CD14-positive monocyte (primary cell): ENCODE measurements around the gene SP100. TPM values are rescaled to one million over a fixed set of nuclear protein-coding genes. Genes with fewer than 3 reads are reported as not detected.
"Not testable (repeated sequence)": the region's sequence is repeated elsewhere in the genome, so short reads cannot be mapped to it uniquely, and the experiment has no call there.

Experiments
- DNase-seq, 3 donors: peaks; one replicate each; pipeline ENCODE4 v3.0.0-alpha.2; 2011 to 2022
- H2AFZ ChIP-seq: 2 replicates; pipeline ENCODE4 v1.6.0; 2012; ENCODE audit warnings: mild to moderate bottlenecking, low read depth, low read length, inconsistent platforms; ENCODE audit not compliant: insufficient read depth, poor library complexity, severe bottlenecking
- H3K27ac ChIP-seq, 2 donors: 1 replicate in 1 of 2; 2 replicates in 1 of 2; pipeline ENCODE4 v1.5.1; 2012 to 2013; ENCODE audit warnings: low read length in 2 of 2, control low read depth in 1 of 2, inconsistent platforms in 1 of 2, low read depth in 1 of 2, mild to moderate bottlenecking in 1 of 2
- H3K27me3 ChIP-seq, 2 donors: one replicate each; pipeline versions ENCODE4 v1.6.0 to v1.6.1; 2011 to 2013; ENCODE audit warnings: low read length in 2 of 2; ENCODE audit not compliant: control insufficient read depth in 2 of 2, insufficient read depth in 2 of 2
- H3K36me3 ChIP-seq, 2 donors: replicated peaks in 1 of 2; 1 replicate in 1 of 2; 2 replicates in 1 of 2; pipeline versions ENCODE4 v1.5.1 to v1.6.1; 2012 to 2013; ENCODE audit warnings: low read length in 2 of 2, control low read depth in 1 of 2, inconsistent platforms in 1 of 2, mild to moderate bottlenecking in 1 of 2; ENCODE audit not compliant: insufficient read depth in 2 of 2, control insufficient read depth in 1 of 2
- H3K4me1 ChIP-seq, 2 donors: 1 replicate in 1 of 2; 2 replicates in 1 of 2; pipeline versions ENCODE4 v1.5.1 to v1.6.1; 2012 to 2013; ENCODE audit warnings: low read length in 2 of 2, control low read depth in 1 of 2, inconsistent platforms in 1 of 2, mild to moderate bottlenecking in 1 of 2, moderate library complexity in 1 of 2; ENCODE audit not compliant: insufficient read depth in 2 of 2, control insufficient read depth in 1 of 2
- H3K4me2 ChIP-seq: replicated peaks from 2 replicates; pipeline ENCODE3; 2012; ENCODE audit warnings: low read length, moderate library complexity, mild to moderate bottlenecking; ENCODE audit not compliant: poor library complexity, severe bottlenecking; ENCODE audit errors: extremely low read depth
- H3K4me3 ChIP-seq, 3 experiments: fragments of 200-600 bp in 1 of 3; sonication (generic) in 1 of 3; replicated peaks in 1 of 3; 1 replicate in 2 of 3; 2 replicates in 1 of 3; pipeline ENCODE4 v1.5.1; 2011 to 2013; ENCODE audit warnings: low read length in 3 of 3, mild to moderate bottlenecking in 3 of 3, control low read depth in 2 of 3, low read depth in 2 of 3, inconsistent platforms in 1 of 3, moderate library complexity in 1 of 3
- H3K79me2 ChIP-seq: 2 replicates; pipeline ENCODE4 v1.6.0; 2012; ENCODE audit warnings: mild to moderate bottlenecking, control low read depth, inconsistent platforms, low read length, moderate library complexity; ENCODE audit not compliant: insufficient read depth
- H3K9ac ChIP-seq: 2 replicates; pipeline ENCODE4 v1.6.0; 2017; ENCODE audit warnings: low read length, mild to moderate bottlenecking; ENCODE audit not compliant: insufficient read depth, poor library complexity, severe bottlenecking
- H3K9me3 ChIP-seq, 2 donors: replicated peaks in 1 of 2; 1 replicate in 1 of 2; 2 replicates in 1 of 2; pipeline versions ENCODE4 v1.5.1 to v1.6.1; 2012 to 2013; ENCODE audit warnings: low read length in 2 of 2, control low read depth in 1 of 2; ENCODE audit not compliant: control insufficient read depth in 1 of 2, insufficient read depth in 1 of 2
- H4K20me1 ChIP-seq: 2 replicates; pipeline ENCODE4 v1.6.0; 2012; ENCODE audit warnings: mild to moderate bottlenecking, low read length, control low read depth, moderate library complexity; ENCODE audit not compliant: insufficient read depth
- H3K27ac Mint-ChIP-seq, 7 donors: one replicate each; pipeline ENCODE4 v1.8.0; 2020; ENCODE audit warnings: mild to moderate bottlenecking in 7 of 7, mixed read lengths in 7 of 7, moderate library complexity in 6 of 7, inconsistent platforms in 2 of 7
- H3K27me3 Mint-ChIP-seq, 3 donors: one replicate each; pipeline ENCODE4 v1.8.0; 2021 to 2022; ENCODE audit warnings: low read depth in 3 of 3, mild to moderate bottlenecking in 3 of 3, mixed read lengths in 3 of 3, moderate library complexity in 3 of 3, inconsistent platforms in 1 of 3
- H3K36me3 Mint-ChIP-seq, 2 donors: one replicate each; pipeline ENCODE4 v1.8.0; 2020; ENCODE audit warnings: mixed read lengths in 2 of 2, inconsistent platforms in 1 of 2, mild to moderate bottlenecking in 1 of 2
- H3K4me1 Mint-ChIP-seq: one replicate; pipeline ENCODE4 v1.8.0; 2020; ENCODE audit warnings: mild to moderate bottlenecking, mixed read lengths
- H3K4me3 Mint-ChIP-seq, 2 donors: one replicate each; pipeline ENCODE4 v1.8.0; 2020; ENCODE audit warnings: mild to moderate bottlenecking in 2 of 2, mixed read lengths in 2 of 2, moderate library complexity in 1 of 2
- H3K9me3 Mint-ChIP-seq, 7 donors: one replicate each; pipeline ENCODE4 v1.8.0; 2020 to 2022; ENCODE audit warnings: mixed read lengths in 7 of 7, mild to moderate bottlenecking in 6 of 7, moderate library complexity in 6 of 7, inconsistent platforms in 2 of 7
- WGBS: methylation state at CpG from one replicate; pipeline ENCODE4 v1.1.5; 2013; ENCODE audit warnings: missing lambda C conversion rate; ENCODE audit not compliant: insufficient coverage; 5-methylcytosine and 5-hydroxymethylcytosine counted together
- intact Hi-C, 2 donors: fragments of 100-400 bp; cut with micrococcal nuclease; formaldehyde crosslinking; loops; one replicate each; pipeline versions ENCODE4 v1.15.0 to v1.15.1; 2023
- polyA plus RNA-seq, 3 donors: library from polyadenylated mRNA; depleted of rRNA in 1 of 3; unstranded in 2 of 3; stranded (reverse) in 1 of 3; fragments of 300-500 nt in 2 of 3; fragments of >200 nt in 1 of 3; fragmentation: Illumina TruSeq in 2 of 3; gene quantifications; 1 replicate in 2 of 3; 2 replicates in 1 of 3; pipeline ENCODE4 v1.2.3, GENCODE V29; 2012 to 2021
- TF ChIP-seq, protein P1 (sequence below): fragments of 200-600 bp; IDR thresholded peaks from one replicate; pipeline ENCODE4 v1.8.0; 2022; ENCODE audit warnings: antibody characterized with exemption, mild to moderate bottlenecking

SP100 gene
- polyA plus RNA-seq, 3 donors, result 68.1 to 101 (median 97.4) TPM

DNA sequence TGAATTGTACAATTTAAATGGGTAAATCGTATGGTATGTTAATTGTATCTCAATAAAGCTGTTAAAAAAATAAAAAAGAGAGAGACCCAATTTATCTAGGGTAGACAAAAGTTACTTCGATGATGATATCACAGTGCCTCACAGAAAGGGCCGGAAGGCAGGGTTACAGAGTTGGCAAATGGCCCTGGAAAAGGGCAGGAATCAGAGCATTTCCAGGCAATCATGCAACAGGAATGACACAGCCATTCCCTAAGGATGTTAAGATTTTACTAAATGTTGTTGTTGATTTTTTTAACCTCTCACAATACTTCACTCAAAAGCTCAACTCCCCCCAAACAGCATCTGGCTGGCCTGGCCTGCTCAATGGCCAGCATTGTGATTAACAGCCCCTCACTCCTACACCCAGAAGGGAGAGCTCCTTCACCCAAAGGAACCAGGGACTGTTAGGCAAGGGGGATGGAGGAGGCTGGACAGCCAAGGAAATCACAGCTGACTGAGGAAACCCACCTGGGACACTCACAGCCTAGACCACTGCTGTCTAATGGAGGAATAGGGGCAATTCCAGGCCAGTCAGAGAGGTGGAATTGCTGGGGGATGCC is 7.7 kb upstream of the SP100 start:
- Histone ChIP-seq H3K4me3 (no peak overlapping the region), H3K9me3 (no peaks in the 10 kb centered on the region), H3K36me3 (peaks cover 16 to 28% of the 10 kb centered on the region in 2 donors), H4K20me1 (no peaks in the 10 kb centered on the region), H3K79me2 (peaks cover 8% of the 10 kb centered on the region), H3K4me2 (no peak overlapping the region), H3K27me3 (no peaks in the 10 kb centered on the region), H3K9ac (no peak overlapping the region), H2AFZ (no peak overlapping the region), H3K27ac (no peak overlapping the region), H3K4me1 (peaks cover 28 to 37% of the 10 kb centered on the region in 2 donors)
- Mint-ChIP-seq H3K36me3 (peaks cover 28 to 32% of the 10 kb centered on the region in 2 donors), H3K27ac (no peak overlapping the region), H3K27me3 (no peaks in the 10 kb centered on the region), H3K4me3 (no peak overlapping the region), H3K4me1 (peaks cover 37% of the 10 kb centered on the region), H3K9me3 (peaks cover 0 to 2% (median 0%) of the 10 kb centered on the region in 7 donors)
- TF ChIP-seq, protein P1, sequence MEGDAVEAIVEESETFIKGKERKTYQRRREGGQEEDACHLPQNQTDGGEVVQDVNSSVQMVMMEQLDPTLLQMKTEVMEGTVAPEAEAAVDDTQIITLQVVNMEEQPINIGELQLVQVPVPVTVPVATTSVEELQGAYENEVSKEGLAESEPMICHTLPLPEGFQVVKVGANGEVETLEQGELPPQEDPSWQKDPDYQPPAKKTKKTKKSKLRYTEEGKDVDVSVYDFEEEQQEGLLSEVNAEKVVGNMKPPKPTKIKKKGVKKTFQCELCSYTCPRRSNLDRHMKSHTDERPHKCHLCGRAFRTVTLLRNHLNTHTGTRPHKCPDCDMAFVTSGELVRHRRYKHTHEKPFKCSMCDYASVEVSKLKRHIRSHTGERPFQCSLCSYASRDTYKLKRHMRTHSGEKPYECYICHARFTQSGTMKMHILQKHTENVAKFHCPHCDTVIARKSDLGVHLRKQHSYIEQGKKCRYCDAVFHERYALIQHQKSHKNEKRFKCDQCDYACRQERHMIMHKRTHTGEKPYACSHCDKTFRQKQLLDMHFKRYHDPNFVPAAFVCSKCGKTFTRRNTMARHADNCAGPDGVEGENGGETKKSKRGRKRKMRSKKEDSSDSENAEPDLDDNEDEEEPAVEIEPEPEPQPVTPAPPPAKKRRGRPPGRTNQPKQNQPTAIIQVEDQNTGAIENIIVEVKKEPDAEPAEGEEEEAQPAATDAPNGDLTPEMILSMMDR, result no peak
- 92% methylated on average over 2 of the region's 3 CpGs for WGBS
- no peak for DNase-seq
- intact Hi-C loops, result no loop called here

DNA sequence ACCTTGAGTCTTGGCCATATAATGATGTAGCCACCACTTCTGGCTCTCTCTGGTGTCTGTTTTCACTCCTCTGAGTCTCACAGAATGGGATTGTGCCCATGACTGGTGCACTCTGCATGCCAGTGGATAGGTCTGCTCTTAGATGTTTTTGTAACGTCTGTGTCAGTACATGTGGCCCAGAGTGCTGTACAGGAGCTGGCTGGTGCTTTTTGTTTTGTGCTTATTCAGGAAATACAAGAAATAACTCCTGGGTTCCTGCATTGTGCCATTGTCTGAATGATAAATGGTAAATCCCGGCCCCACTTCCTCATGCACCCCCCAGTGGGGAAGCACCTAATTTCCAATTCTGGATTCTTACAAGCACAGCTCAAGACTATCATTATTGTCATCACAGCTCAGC is 6.7 kb upstream of the SP100 start:
- Histone ChIP-seq H3K79me2 (peaks cover 13% of the 10 kb centered on the region), H3K4me1 (peaks cover 38 to 47% of the 10 kb centered on the region in 2 donors), H3K36me3 (peaks cover 6 to 18% of the 10 kb centered on the region in 2 donors)
- H3K9me3 Mint-ChIP-seq, intact Hi-C loops, H3K4me3 ChIP-seq, H3K9ac ChIP-seq, H3K9me3 ChIP-seq, H3K27ac ChIP-seq, H3K27me3 ChIP-seq, H3K4me3 Mint-ChIP-seq, H3K27me3 Mint-ChIP-seq, H3K4me2 ChIP-seq, H2AFZ ChIP-seq, H4K20me1 ChIP-seq: not testable (repeated sequence)
- Mint-ChIP-seq H3K4me1 (peaks cover 47% of the 10 kb centered on the region), H3K36me3 (peaks cover 18 to 22% of the 10 kb centered on the region in 2 donors), H3K27ac (peak overlapping the region in 4 of 7 donors; percentile 14 to 50 (median 42))
- peak; percentile 38 to 77 (median 49) for DNase-seq
- 0% methylated on average over 1 of the region's 2 CpGs for WGBS
